Measurements from ENCODE around the gene BCORL1. TPM values are rescaled to one million over a fixed set of nuclear protein-coding genes. Genes with fewer than 3 reads are reported as not detected.

The BCORL1 gene
- total and polyA plus RNA-seq, 2 donors from 2014 or later = 3.9 to 14.1 TPM

DNA sequence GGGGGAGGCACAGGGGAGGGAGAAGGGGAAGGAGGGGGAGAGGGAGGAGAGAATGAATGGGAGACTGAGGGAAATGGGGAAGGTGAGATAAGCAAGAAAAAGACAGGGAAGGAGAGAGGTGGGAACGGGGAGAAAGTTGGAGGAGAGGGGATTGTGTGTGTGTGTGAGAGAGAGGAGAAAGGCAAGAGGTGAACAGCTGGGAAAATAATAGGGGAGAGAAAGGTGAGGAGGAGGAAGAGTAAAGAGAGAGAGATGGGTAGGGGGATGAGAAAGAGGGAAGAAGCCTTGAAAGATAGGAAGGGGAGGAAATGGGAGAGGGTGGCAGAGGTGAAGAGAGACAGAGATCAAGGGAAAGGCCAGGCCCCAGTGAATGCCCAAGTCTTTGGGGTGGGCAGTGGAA, 20.1 kb downstream of the BCORL1 start:
- no peaks in the 10 kb centered on the region for H3K36me3 ChIP-seq (ENCODE audit: control insufficient read depth in 2 of 3, insufficient read depth in 3 of 3, low read length in 3 of 3)
- H3K9me3 ChIP-seq (ENCODE audit: control insufficient read depth in 2 of 3, insufficient read depth in 1 of 3, low read length in 3 of 3) = no peaks in the 10 kb centered on the region
- H3K4me1 ChIP-seq (ENCODE audit: control insufficient read depth in 2 of 3, insufficient read depth in 2 of 3, low read depth in 1 of 3, low read length in 3 of 3) = no peaks in the 10 kb centered on the region
- intact Hi-C loops (cut with DNase I) = no loop called here
- no peak overlapping the region for H3K27ac ChIP-seq (ENCODE audit: low read depth in 2 of 2, low read length in 2 of 2)
- H3K9ac ChIP-seq (ENCODE audit: low read length in 3 of 3) = no peak overlapping the region
- TF ChIP-seq, protein P1, sequence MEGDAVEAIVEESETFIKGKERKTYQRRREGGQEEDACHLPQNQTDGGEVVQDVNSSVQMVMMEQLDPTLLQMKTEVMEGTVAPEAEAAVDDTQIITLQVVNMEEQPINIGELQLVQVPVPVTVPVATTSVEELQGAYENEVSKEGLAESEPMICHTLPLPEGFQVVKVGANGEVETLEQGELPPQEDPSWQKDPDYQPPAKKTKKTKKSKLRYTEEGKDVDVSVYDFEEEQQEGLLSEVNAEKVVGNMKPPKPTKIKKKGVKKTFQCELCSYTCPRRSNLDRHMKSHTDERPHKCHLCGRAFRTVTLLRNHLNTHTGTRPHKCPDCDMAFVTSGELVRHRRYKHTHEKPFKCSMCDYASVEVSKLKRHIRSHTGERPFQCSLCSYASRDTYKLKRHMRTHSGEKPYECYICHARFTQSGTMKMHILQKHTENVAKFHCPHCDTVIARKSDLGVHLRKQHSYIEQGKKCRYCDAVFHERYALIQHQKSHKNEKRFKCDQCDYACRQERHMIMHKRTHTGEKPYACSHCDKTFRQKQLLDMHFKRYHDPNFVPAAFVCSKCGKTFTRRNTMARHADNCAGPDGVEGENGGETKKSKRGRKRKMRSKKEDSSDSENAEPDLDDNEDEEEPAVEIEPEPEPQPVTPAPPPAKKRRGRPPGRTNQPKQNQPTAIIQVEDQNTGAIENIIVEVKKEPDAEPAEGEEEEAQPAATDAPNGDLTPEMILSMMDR (IDR thresholded peaks at IDR 0.05; ENCODE audit: borderline replicate concordance, extremely low read depth, insufficient read depth) = no peak
- DNase-seq (no peak), FAIRE-seq (no peak)
- no peaks in the 10 kb centered on the region for H3K27me3 ChIP-seq (ENCODE audit: control insufficient read depth, insufficient read depth, low read length)
- H3K4me3 ChIP-seq (ENCODE audit: low read length in 3 of 3) = no peak overlapping the region

DNA sequence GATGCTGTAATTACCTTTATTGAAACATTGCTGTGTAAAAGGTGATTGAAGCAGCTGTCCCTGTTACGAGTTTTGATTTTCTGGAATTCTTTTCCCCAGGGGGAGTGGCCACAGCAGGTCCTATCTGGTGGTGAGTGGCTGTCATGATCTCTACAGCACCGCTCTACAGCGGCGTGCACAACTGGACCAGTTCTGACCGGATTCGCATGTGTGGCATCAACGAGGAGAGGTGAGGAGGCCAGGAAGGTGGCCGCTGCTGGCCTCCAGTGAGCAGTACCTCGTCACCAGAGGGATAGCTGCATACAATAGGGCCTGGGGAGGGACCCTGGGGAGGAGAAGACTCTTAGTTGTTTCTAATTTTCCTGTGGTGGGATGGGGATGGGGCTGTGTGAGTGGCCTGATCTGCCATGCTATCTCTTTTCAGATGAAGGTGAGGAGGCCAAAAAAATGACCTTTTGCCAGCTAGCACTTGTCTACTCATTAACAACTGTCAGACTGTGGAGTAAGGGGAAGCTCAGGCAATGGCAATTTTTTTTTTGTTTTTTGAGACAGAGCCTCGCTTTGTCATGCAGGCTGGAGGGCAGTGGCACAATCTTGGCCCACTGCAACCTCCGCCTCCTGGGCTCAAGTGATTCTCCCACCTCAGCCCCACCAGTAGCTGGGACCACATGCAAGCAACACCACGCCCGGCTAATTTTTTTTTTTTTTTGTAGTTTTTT, 22.8 kb downstream of the BCORL1 start:
- FAIRE-seq (no peak), DNase-seq (no peak)
- Histone ChIP-seq H3K36me3 (ENCODE audit: control insufficient read depth in 2 of 3, insufficient read depth in 3 of 3, low read length in 3 of 3) (no peaks in the 10 kb centered on the region), H3K9me3 (ENCODE audit: control insufficient read depth in 2 of 3, insufficient read depth in 1 of 3, low read length in 3 of 3) (no peaks in the 10 kb centered on the region), H3K4me3 (ENCODE audit: low read length in 3 of 3) (no peak overlapping the region), H3K27me3 (ENCODE audit: control insufficient read depth, insufficient read depth, low read length) (no peaks in the 10 kb centered on the region), H3K9ac (ENCODE audit: low read length in 3 of 3) (no peak overlapping the region), H3K4me1 (ENCODE audit: control insufficient read depth in 2 of 3, insufficient read depth in 2 of 3, low read depth in 1 of 3, low read length in 3 of 3) (no peaks in the 10 kb centered on the region), H3K27ac (ENCODE audit: low read depth in 2 of 2, low read length in 2 of 2) (no peak overlapping the region)
- TF ChIP-seq, protein P1 (IDR thresholded peaks at IDR 0.05; ENCODE audit: borderline replicate concordance, extremely low read depth, insufficient read depth) = no peak
- intact Hi-C loops (cut with DNase I) = no loop called here

DNA sequence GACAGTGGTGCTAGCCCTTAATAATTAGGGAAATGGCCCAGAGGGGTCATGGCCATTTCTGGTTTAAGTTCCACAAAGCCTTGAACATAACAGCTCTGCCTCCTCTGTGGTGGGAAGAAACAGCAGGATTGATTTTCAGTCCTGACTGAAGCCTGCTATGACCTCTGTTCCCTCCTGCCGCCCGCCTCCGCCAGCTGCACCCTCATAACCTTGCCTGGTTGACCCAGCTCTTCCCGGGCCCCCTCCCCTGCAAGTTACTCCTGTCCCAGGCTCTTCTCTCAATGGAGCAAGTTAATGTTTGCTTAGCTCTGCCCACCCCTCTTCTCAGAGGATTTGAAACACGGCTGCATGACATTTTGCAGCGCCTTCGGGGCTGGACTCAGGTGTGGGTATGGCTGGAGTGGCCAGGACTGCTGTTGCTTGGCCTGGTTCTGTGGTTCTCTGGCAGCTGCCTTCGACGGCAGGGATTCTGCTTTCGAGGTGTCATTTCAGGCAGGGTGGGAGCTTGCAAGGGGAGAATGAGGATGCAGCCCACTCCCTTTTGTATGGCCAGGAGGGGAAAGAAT, 27.3 kb downstream of the BCORL1 start:
- Histone ChIP-seq H3K4me3 (ENCODE audit: low read length in 3 of 3) (no peak overlapping the region), H3K9ac (ENCODE audit: low read length in 3 of 3) (no peak overlapping the region), H3K36me3 (ENCODE audit: control insufficient read depth in 2 of 3, insufficient read depth in 3 of 3, low read length in 3 of 3) (no peaks in the 10 kb centered on the region), H3K9me3 (ENCODE audit: control insufficient read depth in 2 of 3, insufficient read depth in 1 of 3, low read length in 3 of 3) (no peaks in the 10 kb centered on the region), H3K27me3 (ENCODE audit: control insufficient read depth, insufficient read depth, low read length) (no peaks in the 10 kb centered on the region), H3K27ac (ENCODE audit: low read depth in 2 of 2, low read length in 2 of 2) (no peak overlapping the region), H3K4me1 (ENCODE audit: control insufficient read depth in 2 of 3, insufficient read depth in 2 of 3, low read depth in 1 of 3, low read length in 3 of 3) (no peaks in the 10 kb centered on the region)
- intact Hi-C loops (cut with DNase I) = no loop called here
- TF ChIP-seq, protein P1 (IDR thresholded peaks at IDR 0.05; ENCODE audit: borderline replicate concordance, extremely low read depth, insufficient read depth) = no peak
- DNase-seq (peak in 3 of 5 donors; percentile 21 to 31 (median 26)), FAIRE-seq (no peak)

Data from kidney (tissue), 14 donors.